Superior temporal gyrus (tissue), 1 donor: ENCODE data around the gene UBE3B.

Experiments
- DNase-seq: peaks from one replicate; pipeline ENCODE4 v3.0.0-alpha.2; 2016; ENCODE audit errors: extremely low spot score

The UBE3B gene

DNA sequence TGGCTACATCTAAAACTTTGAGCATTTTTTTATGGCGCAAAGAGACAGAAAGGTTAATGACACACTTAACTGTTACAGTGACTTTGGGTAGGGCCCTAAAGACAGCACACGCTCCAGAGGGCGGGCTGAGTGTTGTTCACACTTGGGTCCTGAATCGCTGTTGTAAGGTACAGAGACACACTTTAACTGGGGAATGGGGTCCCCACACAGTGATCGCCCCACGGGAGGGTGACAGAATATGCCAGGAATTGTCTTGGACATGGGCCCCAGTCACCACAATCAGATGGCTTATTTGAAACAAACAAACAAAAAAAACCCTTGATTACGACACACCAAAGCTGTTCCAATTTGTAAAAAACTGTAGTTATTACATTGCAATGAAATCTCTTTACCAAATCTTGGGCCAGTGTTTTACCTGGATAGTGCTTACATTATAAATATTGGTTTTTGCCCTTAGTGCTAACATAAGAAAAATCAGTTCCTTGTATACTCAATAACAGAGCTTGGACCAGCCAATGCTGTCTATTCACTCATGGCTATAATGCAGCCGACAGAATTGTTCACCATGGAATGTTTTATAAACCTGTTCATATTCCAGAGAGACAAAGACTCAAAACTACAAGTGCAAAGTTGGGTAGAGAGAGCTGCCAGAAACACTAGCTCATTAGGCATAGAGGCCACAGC is 28.6 kb upstream of the UBE3B start:
- DNase-seq, result no peak

DNA sequence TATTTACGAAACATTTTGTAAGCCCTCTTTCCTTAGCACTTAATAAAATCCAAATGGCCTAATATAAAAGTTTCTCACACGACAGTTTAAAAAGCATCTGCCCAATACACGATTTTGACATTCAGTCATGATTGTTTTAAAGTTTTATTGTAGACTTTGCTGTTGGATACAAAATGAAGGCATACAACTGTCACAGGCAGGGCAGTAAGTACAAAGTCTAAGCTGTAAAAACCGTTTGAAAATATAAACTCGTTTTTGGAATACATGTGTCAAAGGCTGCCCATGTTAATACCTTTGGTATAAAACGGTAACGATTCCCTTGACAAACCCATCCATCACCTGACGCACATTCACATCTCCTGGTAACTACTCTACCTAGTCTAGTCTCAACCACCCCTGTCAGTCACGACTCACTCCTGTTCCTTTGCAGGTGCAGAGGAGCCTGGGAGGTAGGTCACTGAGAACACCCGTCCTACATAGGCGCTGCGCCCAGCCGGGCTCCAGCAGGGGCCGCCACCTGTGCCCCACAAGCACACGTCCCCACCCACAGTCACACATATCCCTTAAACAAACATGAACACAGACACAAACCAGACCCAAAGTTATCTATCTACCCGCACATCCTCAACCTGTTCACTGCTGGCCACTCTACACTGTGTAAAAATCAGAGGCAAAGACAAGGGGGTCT is 27.4 kb upstream of the UBE3B start:
- no peak for DNase-seq

GRCh38 chr12:109450980-109451379 is 26.5 kb upstream of the UBE3B start:
- DNase-seq, result no peak

GRCh38 chr12:109451400-109451799 is 26.0 kb upstream of the UBE3B start:
- no peak for DNase-seq

DNA sequence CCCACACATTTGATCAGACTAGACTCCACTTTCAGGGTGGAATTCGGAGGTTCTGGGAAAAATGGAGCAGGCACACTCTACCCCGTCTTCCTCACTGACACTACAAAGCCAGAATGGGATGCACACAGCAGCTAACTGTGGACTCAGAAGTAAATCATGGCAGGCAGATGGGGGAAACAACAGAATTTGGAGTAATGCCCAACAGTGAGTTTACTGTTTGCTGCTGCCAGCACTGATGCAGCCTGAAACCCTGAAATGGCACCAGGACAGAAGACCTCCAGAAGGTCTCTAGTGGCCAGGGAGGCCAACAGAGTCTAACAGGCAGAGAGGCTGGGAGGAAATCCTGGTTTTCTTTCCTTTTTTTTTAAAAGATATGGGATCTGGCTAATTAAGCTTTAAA is 24.9 kb upstream of the UBE3B start:
- DNase-seq, result no peak

DNA sequence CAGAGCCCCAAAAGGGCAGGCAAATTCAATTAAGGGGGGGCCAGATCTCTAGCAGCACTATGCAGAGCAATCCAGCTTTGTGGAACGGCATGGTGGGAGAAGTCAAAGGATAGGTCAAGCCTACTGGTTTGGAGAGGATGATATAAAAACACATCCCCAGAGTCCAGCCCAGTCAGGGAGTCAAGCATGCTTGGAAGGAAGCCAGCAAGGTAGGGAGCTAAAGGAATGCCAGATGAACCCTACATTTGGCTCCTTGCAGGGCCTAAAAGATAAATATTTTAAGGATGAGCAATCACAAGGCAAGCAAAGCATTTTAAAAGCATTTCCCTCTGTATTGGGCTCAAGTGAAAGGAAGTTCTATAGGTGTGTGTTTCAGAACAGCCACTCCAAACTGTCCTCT is 21.7 kb upstream of the UBE3B start:
- no peak for DNase-seq

DNA sequence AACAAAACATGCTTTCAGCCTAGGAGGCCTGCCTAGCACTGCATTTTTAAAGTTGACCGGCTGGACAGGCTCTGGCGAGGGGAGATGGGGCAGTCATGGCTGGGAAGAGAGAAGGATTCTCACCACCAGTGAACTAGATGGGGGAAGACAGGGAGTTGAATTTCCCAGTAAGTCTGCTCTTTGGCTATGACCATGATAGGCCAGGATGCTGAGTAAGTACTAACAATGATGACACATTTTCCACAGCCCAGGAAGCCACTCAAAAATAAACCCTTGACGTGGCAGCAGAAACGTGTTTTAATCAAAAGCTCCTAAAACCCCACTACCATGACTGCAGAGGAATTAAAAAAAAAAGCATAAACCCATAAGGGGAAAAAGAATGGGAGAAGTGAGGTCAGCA is 19.3 kb upstream of the UBE3B start:
- no peak for DNase-seq

DNA sequence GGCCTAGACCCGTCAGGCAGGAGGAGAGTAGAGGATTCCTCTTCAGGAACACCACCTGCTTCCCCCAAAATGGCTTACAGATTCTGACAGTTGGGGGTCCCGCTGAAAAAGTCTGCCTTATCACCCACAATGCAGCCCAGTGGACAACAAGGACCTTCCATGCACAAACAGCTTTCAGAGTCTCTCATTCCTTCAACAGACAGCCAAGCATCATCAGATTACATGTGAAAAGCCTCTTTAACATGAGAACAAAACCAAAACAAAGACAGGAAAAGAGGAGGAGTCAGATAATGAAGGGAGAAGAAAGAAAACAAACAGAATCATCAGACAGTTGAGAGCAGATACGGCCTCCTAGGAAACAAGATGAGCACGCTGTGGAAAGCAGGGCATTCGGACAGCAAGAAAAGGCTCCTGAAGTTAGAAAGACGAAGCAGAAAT is 18.6 kb upstream of the UBE3B start:
- peak; percentile 39 for DNase-seq

GRCh38 chr12:109459247-109459646 is 18.2 kb upstream of the UBE3B start:
- peak; percentile 27 for DNase-seq

DNA sequence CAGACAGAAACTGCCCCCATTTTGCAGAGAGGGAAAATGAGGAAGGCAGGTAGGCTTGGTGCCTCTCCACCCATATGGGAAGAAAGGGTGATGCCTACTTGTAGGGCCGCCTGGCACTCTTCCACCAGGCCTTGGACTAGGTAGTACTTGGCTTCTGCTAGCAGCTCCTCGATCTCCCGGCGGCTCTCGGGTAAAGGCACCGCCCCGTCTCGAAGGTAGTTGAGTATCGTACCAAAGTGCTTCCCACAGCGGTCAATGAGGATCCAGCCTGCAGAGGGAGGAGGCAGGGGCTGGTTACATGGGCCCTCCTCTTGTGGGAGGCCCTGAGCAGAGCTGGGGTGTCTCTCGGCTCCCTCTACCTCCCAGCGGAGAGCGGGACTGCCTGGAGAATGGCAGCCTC is 16.9 kb upstream of the UBE3B start:
- DNase-seq, result no peak

- no peak for DNase-seq
These were observed 16.2 kb upstream of the UBE3B start for GRCh38 chr12:109461049-109461845.

DNA sequence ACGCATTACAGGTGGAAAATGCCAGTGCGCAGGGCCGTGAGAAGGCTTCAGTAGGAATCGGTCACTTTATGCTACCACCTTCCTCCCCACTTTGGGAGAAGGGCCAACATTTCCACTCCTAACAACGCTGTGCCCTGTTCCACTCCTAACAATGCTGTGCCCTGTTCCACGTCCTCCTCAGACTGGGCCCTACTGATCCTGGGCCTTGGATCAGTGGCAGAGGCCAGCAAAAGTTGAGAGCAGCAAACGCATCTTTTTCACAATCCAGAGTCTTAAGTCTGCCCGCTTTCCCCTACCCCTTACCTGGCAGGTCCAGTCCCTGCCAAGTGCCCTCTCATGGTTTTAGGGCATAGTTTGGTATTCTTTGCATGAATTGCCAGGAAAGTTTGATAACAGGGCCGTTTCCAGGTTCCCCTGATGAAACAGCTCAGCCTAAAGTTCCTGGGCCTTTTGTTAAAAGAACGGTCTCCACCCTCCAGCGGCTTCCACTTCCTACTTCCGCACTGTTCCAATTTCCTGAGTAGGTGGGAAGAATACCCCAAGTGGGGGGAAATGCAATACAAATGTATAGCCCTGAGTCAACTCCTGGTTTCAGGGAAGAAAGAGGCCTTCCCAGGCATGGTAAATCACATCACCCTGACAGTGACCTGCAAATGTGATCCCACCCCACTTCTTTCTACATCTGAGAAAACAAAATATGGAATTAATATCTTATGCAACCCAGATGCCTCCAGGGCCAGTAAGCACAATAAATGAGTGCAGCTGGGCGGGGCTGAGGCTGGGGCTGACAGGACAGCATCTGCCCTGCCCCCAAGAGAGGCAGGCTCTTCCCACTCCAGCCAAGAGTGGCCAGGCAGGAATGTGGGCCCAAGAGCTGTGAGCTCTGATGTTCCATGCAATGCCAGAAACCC is 15.3 kb upstream of the UBE3B start:
- DNase-seq, result peak; percentile 61

DNA sequence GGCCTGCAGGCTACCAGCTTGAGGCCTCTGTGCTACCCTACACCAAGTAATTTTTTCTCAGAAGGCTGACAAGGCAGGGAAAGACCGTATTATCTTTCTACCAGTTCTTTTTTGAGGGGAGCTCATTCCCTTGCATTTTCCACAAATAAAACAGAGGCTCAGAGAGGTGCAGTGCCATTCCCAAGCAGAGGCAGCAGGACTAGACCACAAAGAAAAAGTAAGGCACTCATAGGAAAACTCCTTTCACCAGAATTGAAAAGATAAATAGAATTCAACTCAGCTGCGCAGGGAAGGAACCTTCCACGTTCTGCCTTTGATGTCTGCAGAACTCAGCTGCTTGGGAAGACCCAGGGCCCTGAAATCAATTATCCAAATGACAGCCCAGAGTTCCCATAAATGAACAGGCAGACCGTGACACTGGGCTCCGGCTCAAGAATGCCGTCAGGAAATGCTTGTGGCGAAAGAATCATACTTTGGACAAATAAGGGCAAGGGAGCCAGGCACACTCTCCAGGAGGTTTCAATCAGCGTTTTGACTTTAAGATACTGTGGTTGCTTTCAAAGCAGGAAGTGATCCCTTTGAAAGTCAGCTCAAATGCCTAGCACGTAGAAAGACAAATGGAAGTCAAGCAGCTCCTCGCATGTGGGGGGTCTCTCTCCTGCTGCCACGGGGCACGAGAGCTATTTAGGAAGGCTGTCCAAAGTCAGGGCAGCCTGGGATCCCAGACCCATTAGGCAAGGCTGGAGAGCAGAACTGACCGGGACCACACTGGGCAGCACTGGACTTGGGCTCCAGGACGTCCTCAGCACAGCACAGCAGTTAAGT is 14.4 kb upstream of the UBE3B start:
- peak; percentile 23 for DNase-seq

- no peak for DNase-seq
These were observed 13.7 kb upstream of the UBE3B start for GRCh38 chr12:109463756-109464155.

- no peak for DNase-seq
These were observed 12.6 kb upstream of the UBE3B start for GRCh38 chr12:109464642-109465351.

DNA sequence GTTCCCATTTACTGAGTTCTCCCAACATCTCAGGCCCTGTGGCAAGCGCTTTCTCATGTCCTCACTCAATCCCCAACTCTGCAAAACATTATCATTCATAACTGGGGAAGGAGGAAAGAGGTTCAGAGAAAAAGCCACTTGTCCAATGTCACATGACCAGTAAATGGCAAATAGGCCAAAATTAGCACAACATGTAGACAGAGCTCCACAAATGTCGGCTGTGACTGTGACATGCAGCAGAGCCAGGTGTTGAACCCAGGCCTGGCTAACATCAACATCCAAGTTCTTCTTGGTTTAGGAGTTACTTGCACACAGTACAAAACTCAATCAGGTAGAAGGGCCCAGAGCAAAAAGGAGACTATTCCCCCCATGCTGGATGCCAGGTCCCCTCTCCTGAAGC is 11.1 kb upstream of the UBE3B start:
- no peak for DNase-seq

- DNase-seq, result no peak
These were observed 10.6 kb upstream of the UBE3B start for GRCh38 chr12:109466821-109467220.

GRCh38 chr12:109467978-109468676 is 9.3 kb upstream of the UBE3B start:
- DNase-seq, result no peak

DNA sequence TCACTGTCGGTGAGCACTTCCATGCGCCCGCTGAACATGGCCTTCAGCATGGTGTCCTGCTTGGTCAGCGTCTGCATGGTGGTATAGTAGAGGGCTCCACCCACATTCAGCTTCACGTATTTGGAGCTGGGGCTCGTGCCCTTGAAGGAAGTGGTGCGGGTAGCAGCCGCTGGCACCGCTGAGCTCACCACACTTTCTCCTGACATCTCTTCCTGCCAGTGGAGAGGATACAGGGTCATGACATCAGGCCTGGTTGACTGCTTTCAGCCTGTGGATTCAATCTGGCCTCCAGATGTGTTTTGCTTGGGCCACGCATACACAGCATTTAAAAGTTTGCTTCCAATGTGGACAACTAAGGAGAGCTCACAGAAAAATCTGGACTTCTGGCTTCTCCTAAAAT is 7.9 kb upstream of the UBE3B start:
- no peak for DNase-seq

DNA sequence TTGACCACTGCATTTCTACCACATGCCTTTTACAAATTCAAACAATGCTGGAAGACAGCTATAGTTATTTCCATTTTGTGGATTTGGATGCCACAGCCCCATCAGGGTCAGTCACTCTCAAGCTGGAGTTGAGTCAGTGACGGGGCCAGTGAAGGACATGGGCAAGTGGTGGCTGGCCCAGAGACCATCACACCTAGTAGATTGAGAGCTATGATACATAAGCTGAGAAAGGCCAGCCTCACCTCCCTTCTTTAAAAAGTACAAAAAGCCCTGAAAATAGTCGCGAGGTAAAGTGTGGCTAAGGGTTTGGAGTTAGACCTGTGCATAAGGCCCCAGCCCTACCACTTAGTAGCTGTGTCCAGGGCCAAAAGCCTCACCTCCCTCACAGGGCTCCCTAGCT is 4.4 kb upstream of the UBE3B start:
- no peak for DNase-seq
